ENCODE data around the gene CRTC3. TPM values are rescaled to one million over a fixed set of nuclear protein-coding genes. Genes with fewer than 3 reads are reported as not detected.

Gene CRTC3
- total and polyA plus RNA-seq, 2 of the 4 experiments (the other 2 are of a cell fraction), result 4.7 to 14.8 TPM

DNA sequence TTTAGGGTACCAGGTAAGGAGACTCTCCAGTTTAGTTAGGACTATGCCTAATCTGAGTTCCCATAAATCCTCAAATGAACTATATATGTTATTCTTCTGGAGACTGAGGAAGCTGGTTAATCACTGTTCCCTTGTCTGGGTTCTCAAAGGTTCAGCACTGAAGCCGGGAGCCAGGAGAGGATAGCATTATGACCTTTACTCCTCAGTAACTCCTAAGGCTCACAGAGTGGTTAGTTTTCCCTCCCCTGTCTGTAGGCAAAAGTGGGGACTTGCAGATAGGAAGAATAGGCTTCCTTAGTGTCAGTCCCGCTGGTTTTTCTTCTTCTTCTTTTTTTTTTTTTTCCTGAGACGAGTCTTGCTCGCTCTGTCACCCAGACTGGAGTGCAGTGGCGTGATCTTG, 50.4 kb downstream of the CRTC3 start:
- no peaks in the 10 kb centered on the region for H3K9me3 ChIP-seq (ENCODE audit: control insufficient read depth, insufficient read depth, low read length)
- WGBS, 2 experiments (ENCODE audit: extremely low coverage in 2 of 2, insufficient read length in 1 of 2), result no CpG with 5 or more reads among the region's 5 CpGs
- H3K4me3 ChIP-seq (ENCODE audit: insufficient read depth, low read depth, low read length), result no peak overlapping the region
- H3K4ac ChIP-seq (ENCODE audit: low read depth, low read length), result no peak overlapping the region
- H3K56ac ChIP-seq (ENCODE audit: extremely low read depth, insufficient read depth, low read length), result no peak overlapping the region
- H2BK5ac ChIP-seq (ENCODE audit: low read depth, low read length, poor library complexity, severe bottlenecking), result no peak overlapping the region
- no peak overlapping the region for H4K91ac ChIP-seq (ENCODE audit: insufficient read depth, low read depth, low read length)
- BruUV-seq (replicated peaks), result no TSS peak
- H3K4me1 ChIP-seq (ENCODE audit: control insufficient read depth, insufficient read depth, low read length), result peaks cover 4% of the 10 kb centered on the region
- peaks cover 22% of the 10 kb centered on the region for H4K20me1 ChIP-seq (ENCODE audit: insufficient read depth, low read length)
- no peak overlapping the region for H2BK120ac ChIP-seq (ENCODE audit: low read depth, low read length)
- H2BK20ac ChIP-seq (ENCODE audit: low read depth, low read length), result no peak overlapping the region
- H3K14ac ChIP-seq (replicated peaks; ENCODE audit: low read depth, low read length), result no peak overlapping the region
- no peak overlapping the region for H2AFZ ChIP-seq (replicated peaks; ENCODE audit: low read length, poor library complexity)
- dilution Hi-C loops (cut with HindIII; ENCODE audit: low sequenced_read_pairs, unreplicated experiment) (no loop called here), in situ Hi-C loops (cut with MboI; ENCODE audit: low sequenced_read_pairs) (no loop called here), intact Hi-C loops (cut with micrococcal nuclease) (no loop called here)
- no peak overlapping the region for H2AK9ac ChIP-seq (replicated peaks; ENCODE audit: low read depth, low read length, poor library complexity)
- no peak for DNase-seq
- peaks cover 3% of the 10 kb centered on the region for H3K36me3 ChIP-seq (ENCODE audit: control insufficient read depth, insufficient read depth, low read length)
- H3K9ac ChIP-seq (ENCODE audit: low read depth, low read length), result no peak overlapping the region
- peaks cover 2% of the 10 kb centered on the region; the same call in 1 of the 2 replicates for H3K9me1 ChIP-seq (ENCODE audit: insufficient read depth, low read length)
- no peak overlapping the region for H4K8ac ChIP-seq (ENCODE audit: low read depth in 2 of 2, low read length in 2 of 2)
- no peak overlapping the region for H3K23ac ChIP-seq (ENCODE audit: low read depth, low read length)
- ChIA-PET CTCF (no interaction called here), POLR2A (ENCODE audit: unreplicated experiment) (no interaction called here)
- no peak for TF ChIP-seq CEBPB (IDR thresholded peaks at IDR 0.05; ENCODE audit: low read depth, low read length)
- no peak for TF ChIP-seq MXI1 (IDR thresholded peaks at IDR 0.05; ENCODE audit: borderline replicate concordance, low read depth, low read length)
- no peak for TF ChIP-seq MAFK (IDR thresholded peaks at IDR 0.05; ENCODE audit: low read depth, low read length)
- TF ChIP-seq, protein P1, sequence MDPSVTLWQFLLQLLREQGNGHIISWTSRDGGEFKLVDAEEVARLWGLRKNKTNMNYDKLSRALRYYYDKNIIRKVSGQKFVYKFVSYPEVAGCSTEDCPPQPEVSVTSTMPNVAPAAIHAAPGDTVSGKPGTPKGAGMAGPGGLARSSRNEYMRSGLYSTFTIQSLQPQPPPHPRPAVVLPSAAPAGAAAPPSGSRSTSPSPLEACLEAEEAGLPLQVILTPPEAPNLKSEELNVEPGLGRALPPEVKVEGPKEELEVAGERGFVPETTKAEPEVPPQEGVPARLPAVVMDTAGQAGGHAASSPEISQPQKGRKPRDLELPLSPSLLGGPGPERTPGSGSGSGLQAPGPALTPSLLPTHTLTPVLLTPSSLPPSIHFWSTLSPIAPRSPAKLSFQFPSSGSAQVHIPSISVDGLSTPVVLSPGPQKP (IDR thresholded peaks at IDR 0.05; ENCODE audit: borderline replicate concordance, low read depth, low read length), result no peak
- no peak for TF ChIP-seq MAZ (IDR thresholded peaks at IDR 0.05; ENCODE audit: borderline replicate concordance, low read depth, low read length)
- TF ChIP-seq RCOR1 (IDR thresholded peaks at IDR 0.05; ENCODE audit: insufficient replicate concordance, low read length), result no peak
- TF ChIP-seq SMC3 (IDR thresholded peaks at IDR 0.05; ENCODE audit: low read depth, low read length), result no peak
- no peak for TF ChIP-seq BHLHE40 (IDR thresholded peaks at IDR 0.05; ENCODE audit: low read depth, low read length)
- no peak for TF ChIP-seq NFE2L2 (IDR thresholded peaks at IDR 0.05; ENCODE audit: low read depth, low read length)
- TF ChIP-seq, protein P2, sequence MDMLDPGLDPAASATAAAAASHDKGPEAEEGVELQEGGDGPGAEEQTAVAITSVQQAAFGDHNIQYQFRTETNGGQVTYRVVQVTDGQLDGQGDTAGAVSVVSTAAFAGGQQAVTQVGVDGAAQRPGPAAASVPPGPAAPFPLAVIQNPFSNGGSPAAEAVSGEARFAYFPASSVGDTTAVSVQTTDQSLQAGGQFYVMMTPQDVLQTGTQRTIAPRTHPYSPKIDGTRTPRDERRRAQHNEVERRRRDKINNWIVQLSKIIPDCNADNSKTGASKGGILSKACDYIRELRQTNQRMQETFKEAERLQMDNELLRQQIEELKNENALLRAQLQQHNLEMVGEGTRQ (IDR thresholded peaks at IDR 0.05; ENCODE audit: low read depth, low read length), result no peak
- TF ChIP-seq CHD1 (IDR thresholded peaks at IDR 0.05; ENCODE audit: low read depth, low read length), result no peak
- TF ChIP-seq RFX5 (IDR thresholded peaks at IDR 0.05; ENCODE audit: low read depth, low read length), result no peak
- no peak for TF ChIP-seq POLR2A (IDR thresholded peaks at IDR 0.05; ENCODE audit: low read depth, low read length)
- no peak for TF ChIP-seq RAD21 (IDR thresholded peaks at IDR 0.05; ENCODE audit: low read length)
- TF ChIP-seq FOS (IDR thresholded peaks at IDR 0.05; ENCODE audit: low read depth, low read length), result no peak
- TF ChIP-seq, protein P3, sequence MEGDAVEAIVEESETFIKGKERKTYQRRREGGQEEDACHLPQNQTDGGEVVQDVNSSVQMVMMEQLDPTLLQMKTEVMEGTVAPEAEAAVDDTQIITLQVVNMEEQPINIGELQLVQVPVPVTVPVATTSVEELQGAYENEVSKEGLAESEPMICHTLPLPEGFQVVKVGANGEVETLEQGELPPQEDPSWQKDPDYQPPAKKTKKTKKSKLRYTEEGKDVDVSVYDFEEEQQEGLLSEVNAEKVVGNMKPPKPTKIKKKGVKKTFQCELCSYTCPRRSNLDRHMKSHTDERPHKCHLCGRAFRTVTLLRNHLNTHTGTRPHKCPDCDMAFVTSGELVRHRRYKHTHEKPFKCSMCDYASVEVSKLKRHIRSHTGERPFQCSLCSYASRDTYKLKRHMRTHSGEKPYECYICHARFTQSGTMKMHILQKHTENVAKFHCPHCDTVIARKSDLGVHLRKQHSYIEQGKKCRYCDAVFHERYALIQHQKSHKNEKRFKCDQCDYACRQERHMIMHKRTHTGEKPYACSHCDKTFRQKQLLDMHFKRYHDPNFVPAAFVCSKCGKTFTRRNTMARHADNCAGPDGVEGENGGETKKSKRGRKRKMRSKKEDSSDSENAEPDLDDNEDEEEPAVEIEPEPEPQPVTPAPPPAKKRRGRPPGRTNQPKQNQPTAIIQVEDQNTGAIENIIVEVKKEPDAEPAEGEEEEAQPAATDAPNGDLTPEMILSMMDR (conservative IDR thresholded peaks at IDR 0.05; ENCODE audit: low read depth, low read length), result no peak
- no peak overlapping the region for H3K4me2 ChIP-seq (ENCODE audit: low read depth, low read length)
- no peak overlapping the region for H2BK15ac ChIP-seq (ENCODE audit: low read depth, low read length)
- H2AK5ac ChIP-seq (ENCODE audit: low read depth, low read length), result no peak overlapping the region
- H3K79me1 ChIP-seq (ENCODE audit: low read depth in 1 of 2, low read length in 2 of 2), result peaks cover 23 to 75% of the 10 kb centered on the region in 2 experiments
- H3K27me3 ChIP-seq (ENCODE audit: control insufficient read depth, insufficient read depth, low read length), result no peaks in the 10 kb centered on the region
- H3K27ac ChIP-seq (ENCODE audit: insufficient read depth, low read length), result no peak overlapping the region
- no peak overlapping the region for H4K5ac ChIP-seq (ENCODE audit: low read depth, low read length)
- no peak for ATAC-seq (ENCODE audit: low read depth)
- no peak overlapping the region for H3K18ac ChIP-seq (ENCODE audit: low read depth, low read length)
